HUES48 (cell line): ENCODE data around the gene FXYD1.

Experiments
- H3K27ac ChIP-seq: one replicate; pipeline ENCODE4 v1.7.0; 2013; ENCODE audit warnings: low read depth, low read length, inconsistent platforms
- H3K27me3 ChIP-seq: 2 replicates; pipeline ENCODE4 v1.6.1; 2013; ENCODE audit warnings: mild to moderate bottlenecking, low read length; ENCODE audit not compliant: control insufficient read depth, insufficient read depth
- H3K36me3 ChIP-seq: 2 replicates; pipeline ENCODE4 v1.6.1; 2013; ENCODE audit warnings: low read length; ENCODE audit not compliant: control insufficient read depth, insufficient read depth
- H3K4me1 ChIP-seq: 2 replicates; pipeline ENCODE4 v1.6.1; 2013; ENCODE audit warnings: mild to moderate bottlenecking, low read length; ENCODE audit not compliant: control insufficient read depth, insufficient read depth
- H3K4me3 ChIP-seq: 2 replicates; pipeline ENCODE4 v1.5.1; 2013; ENCODE audit warnings: mild to moderate bottlenecking, low read depth, low read length
- H3K9ac ChIP-seq: 2 replicates; pipeline ENCODE4 v1.6.1; 2013; ENCODE audit warnings: mild to moderate bottlenecking, low read depth, low read length, moderate library complexity
- H3K9me3 ChIP-seq: 2 replicates; pipeline ENCODE4 v1.6.1; 2013; ENCODE audit warnings: low read length; ENCODE audit not compliant: control insufficient read depth, insufficient read depth

The FXYD1 gene

DNA sequence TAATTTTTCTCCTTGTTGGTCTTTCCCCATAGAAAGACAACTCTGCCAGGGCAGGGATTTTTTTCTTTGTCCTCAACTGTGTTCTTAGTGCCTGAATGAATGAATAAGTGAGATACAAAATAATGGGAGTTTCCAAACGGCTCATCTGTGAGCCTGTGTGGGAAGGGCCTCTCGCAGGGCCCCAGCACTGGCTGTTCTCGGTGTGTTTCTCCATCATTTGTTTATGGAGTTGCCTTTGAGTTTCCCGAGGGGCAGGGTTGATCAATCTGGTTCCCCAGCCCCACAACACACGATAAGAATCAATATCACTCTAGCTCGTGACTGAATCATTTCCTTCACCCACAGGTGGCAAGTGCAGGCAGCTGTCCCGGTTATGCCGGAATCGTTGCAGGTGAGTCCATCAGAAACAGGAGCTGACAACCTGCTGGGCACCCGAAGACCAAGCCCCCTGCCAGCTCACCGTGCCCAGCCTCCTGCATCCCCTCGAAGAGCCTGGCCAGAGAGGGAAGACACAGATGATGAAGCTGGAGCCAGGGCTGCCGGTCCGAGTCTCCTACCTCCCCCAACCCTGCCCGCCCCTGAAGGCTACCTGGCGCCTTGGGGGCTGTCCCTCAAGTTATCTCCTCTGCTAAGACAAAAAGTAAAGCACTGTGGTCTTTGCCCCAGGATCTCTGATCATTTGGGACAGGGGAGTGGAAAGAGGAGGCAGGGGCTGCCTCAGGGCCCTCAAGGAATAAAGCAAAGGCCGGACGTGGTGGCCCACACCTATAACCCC, 30.8 kb downstream of the FXYD1 start:
- no peak overlapping the region for H3K9ac ChIP-seq
- H3K4me1 ChIP-seq: no peaks in the 10 kb centered on the region
- peaks cover 48% of the 10 kb centered on the region for H3K36me3 ChIP-seq
- no peak overlapping the region for H3K4me3 ChIP-seq
- H3K9me3 ChIP-seq: 0 out of 2 replicates have a peak, but pooled peaks cover 4% of the 10 kb centered on the region
- H3K27ac ChIP-seq: no peak overlapping the region
- no peaks in the 10 kb centered on the region for H3K27me3 ChIP-seq

DNA sequence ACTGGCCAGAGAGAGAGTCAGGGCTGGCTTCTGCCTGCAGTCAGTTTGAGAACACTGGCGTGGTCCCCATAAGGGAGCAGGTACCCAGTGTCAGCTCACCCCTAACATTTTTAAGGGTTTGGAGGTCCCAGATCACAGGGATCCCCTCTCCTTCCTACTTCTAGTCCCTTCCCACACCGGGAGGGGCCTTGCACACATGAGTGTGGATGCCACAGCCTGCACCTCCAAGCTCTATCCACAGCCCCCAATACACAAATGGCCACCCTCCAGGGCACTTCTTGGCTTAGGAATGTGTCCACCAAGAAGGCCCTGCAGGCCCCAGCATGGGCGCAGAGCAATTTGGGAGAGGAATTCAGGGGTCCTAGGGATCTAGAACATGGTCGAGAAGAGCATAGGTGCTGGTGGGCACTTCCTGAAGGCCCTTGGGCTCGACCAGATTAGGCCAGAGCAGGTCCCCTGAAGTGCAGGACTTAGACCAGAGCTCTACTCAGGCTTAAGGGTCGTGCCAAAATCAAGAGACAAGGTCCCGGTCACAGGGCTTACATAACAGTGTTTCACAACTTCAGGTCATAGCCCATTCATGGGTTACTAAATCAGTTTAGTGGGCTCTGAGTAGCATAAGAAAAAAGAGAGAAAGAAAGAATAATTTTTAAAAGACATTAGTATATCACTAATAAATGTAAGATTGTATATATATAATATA, 31.9 kb downstream of the FXYD1 start:
- peaks cover 37% of the 10 kb centered on the region for H3K36me3 ChIP-seq
- H3K9ac ChIP-seq: no peak overlapping the region
- H3K9me3 ChIP-seq: 0 out of 2 replicates have a peak, but pooled peaks cover 4% of the 10 kb centered on the region
- H3K27ac ChIP-seq: no peak overlapping the region
- H3K27me3 ChIP-seq: no peaks in the 10 kb centered on the region
- no peak overlapping the region for H3K4me3 ChIP-seq
- H3K4me1 ChIP-seq: no peaks in the 10 kb centered on the region

DNA sequence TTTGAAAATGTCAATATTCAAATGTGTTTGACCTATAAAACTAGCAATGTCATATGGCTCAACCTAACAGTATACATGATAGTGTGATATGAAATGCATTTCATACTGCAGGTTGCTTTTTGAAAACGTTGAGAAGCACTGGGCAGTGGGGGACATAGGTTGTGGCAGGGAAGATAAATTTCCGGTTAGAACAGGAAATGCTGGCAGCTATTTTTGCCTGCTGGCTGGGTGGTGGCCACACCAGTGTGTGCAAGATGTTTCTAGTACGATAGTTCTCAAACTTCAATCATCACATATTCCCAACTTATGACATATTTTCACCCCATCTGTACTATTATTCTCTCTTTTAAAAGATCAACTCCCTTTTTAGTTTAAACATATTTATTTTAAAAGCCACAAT, 33.1 kb downstream of the FXYD1 start:
- no peaks in the 10 kb centered on the region for H3K27me3 ChIP-seq

DNA sequence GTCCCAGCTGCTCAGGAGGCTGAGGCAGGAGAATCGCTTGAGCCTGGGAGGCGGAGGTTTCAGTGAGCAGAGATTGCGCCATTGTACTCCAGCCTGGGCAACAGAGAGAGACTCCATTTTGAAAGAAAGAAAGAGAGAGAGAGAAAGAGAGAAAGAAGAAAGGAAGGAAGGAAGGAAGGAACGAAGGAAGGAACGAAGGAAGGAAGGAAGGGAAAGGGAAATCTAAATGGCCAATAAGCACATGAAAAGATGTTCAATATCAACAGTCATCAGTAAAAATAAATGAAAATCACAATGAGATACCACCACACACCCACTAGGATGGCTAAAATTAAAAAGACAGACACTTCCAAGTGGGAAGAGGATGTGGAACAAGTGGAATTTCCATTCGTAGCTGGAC, 35.6 kb downstream of the FXYD1 start:
- Histone ChIP-seq H3K4me3 (no peak overlapping the region), H3K27ac (no peak overlapping the region), H3K27me3 (no peaks in the 10 kb centered on the region), H3K4me1 (no peaks in the 10 kb centered on the region), H3K9ac (no peak overlapping the region), H3K36me3 (0 out of 2 replicates have a peak, but pooled peaks cover 7% of the 10 kb centered on the region), H3K9me3 (no peaks in the 10 kb centered on the region)

More for the DNA sequence above, 33.1 kb downstream of the FXYD1 start:
- Histone ChIP-seq H3K36me3 (peaks cover 24% of the 10 kb centered on the region), H3K4me1 (no peaks in the 10 kb centered on the region), H3K4me3 (no peak overlapping the region), H3K9ac (no peak overlapping the region), H3K27ac (no peak overlapping the region), H3K9me3 (no peaks in the 10 kb centered on the region)

DNA sequence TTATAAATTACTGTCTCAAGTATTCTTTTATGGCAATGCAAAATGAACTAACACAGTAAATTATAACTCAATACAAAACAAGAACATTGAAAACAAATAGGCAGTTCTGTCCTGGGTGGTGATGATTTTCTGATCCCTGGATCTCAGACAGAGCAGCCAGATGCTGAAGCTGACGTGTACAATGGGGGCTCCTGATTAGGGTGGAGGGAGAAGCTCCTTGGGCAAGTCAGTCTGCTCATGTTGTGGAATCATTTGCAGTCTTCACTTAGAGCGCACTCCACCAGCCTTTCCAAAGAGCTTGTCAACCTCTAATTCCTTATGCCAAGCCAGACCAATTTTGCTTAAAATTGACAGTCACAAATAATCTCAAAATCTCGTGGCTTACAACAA, 37.6 kb downstream of the FXYD1 start:
- no peak overlapping the region for H3K9ac ChIP-seq
- H3K9me3 ChIP-seq: no peaks in the 10 kb centered on the region
- no peak overlapping the region for H3K4me3 ChIP-seq
- H3K36me3 ChIP-seq: 0 out of 2 replicates have a peak, but pooled peaks cover 2% of the 10 kb centered on the region
- H3K27ac ChIP-seq: no peak overlapping the region
- no peaks in the 10 kb centered on the region for H3K27me3 ChIP-seq
- H3K4me1 ChIP-seq: no peaks in the 10 kb centered on the region

DNA sequence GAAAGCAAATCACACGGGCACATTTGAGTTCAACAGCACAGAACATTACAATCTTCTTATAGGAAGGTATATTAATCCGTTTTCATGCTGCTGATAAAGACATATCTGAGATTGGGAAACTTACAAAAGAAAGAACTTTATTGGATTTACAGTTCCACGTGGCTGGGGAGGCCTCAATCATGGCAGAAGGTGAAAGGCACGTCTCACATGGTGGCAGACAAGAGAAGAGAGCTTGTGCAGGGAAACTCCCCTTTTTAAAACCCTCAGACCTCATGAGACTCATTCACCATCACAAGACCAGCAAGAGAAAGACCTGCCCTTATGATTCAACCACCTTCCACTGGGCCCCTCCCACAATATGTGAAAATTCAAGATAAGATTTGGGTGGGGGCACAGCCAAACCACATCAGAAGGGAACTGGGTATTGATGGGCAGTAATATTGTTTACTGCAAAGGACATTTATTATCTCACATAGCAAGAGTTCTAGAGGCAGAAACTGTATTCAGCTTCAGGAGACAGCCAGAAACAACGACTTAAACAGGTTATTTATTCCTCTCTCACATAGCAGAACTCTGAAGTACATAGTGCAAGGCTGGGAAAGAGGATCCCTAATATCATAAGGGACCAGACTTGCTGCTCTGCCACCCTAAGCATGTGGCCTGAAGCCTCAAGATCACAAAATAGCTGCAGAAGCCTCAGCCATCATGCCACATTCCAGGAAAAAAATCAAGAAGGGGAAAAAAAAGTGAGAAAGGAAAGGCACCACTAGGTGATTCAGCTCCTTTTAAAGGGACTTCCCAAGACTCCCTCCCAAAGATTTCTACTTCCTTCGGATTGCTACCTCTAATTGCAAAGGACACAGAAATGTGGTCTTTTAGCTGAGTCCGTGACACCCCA, 39.0 kb downstream of the FXYD1 start:
- Histone ChIP-seq H3K4me3 (no peak overlapping the region), H3K27ac (no peak overlapping the region), H3K9me3 (no peaks in the 10 kb centered on the region), H3K36me3 (no peaks in the 10 kb centered on the region), H3K9ac (no peak overlapping the region), H3K4me1 (no peaks in the 10 kb centered on the region), H3K27me3 (no peaks in the 10 kb centered on the region)

DNA sequence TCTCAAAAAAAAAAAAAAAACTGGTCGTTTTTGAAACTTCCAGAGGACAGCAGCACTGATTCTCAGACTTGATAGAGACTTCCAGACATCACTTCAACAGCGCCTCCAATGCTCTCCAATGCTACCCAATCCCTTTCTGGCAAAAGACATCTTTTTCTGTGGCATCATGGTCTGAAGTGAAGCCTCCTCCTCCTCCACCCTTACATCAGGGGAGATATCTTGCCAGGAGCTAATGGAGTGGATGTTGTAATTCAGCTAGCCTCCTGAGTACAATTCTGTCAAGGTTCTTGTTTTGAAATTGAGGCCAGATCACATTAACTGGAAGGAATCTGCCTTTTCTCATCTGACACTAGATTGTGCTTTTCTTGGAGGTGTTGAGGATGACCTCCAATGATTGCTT, 40.1 kb downstream of the FXYD1 start:
- Histone ChIP-seq H3K4me3 (no peak overlapping the region), H3K9me3 (no peaks in the 10 kb centered on the region), H3K27me3 (no peaks in the 10 kb centered on the region), H3K27ac (no peak overlapping the region), H3K9ac (no peak overlapping the region), H3K36me3 (no peaks in the 10 kb centered on the region), H3K4me1 (no peaks in the 10 kb centered on the region)

DNA sequence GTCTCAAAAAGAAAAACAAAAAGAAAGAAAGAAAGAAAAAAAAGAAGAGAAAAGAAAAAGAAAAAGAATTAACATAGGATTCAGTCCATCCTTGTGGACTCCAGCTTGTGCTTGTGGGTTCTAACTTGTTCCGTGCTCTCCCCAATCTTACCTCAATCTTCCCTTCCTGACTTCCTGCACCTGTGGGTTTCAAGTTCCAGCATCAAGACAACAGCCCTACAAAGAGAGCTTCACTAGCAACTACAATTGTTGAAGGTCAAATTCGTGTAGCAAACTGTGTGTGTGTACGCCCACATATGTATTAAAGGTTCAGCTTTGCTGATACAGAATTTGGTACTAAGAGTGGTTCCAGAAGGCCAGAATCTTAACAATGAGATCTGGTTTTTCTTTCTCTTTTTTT, 41.2 kb downstream of the FXYD1 start:
- H3K4me3 ChIP-seq: no peak overlapping the region
- no peaks in the 10 kb centered on the region for H3K9me3 ChIP-seq
- H3K36me3 ChIP-seq: no peaks in the 10 kb centered on the region
- no peak overlapping the region for H3K27ac ChIP-seq
- H3K9ac ChIP-seq: no peak overlapping the region
- H3K27me3 ChIP-seq: no peaks in the 10 kb centered on the region
- no peaks in the 10 kb centered on the region for H3K4me1 ChIP-seq

DNA sequence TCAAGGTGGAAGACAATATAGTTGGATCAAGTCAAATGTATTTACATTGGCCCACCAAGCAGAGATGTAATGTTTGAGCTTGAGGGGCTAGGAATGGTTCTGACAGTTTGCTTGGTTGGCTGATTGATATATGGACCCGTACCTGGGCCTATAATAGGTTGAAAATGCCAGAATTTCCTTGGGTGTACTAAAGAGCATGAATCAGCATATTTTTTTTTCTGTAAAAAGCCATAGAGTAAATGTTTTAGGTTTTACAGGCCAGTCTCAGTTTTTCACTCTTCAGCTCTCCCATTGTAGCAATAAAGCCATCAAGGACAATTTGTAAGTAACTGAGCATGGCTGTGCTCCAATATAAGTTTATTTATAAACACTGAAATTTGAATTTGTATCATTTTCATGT, 42.8 kb downstream of the FXYD1 start:
- H3K9me3 ChIP-seq: no peaks in the 10 kb centered on the region
- H3K4me1 ChIP-seq: no peaks in the 10 kb centered on the region
- H3K9ac ChIP-seq: no peak overlapping the region
- no peak overlapping the region for H3K27ac ChIP-seq
- no peak overlapping the region for H3K4me3 ChIP-seq
- no peaks in the 10 kb centered on the region for H3K27me3 ChIP-seq
- no peaks in the 10 kb centered on the region for H3K36me3 ChIP-seq

DNA sequence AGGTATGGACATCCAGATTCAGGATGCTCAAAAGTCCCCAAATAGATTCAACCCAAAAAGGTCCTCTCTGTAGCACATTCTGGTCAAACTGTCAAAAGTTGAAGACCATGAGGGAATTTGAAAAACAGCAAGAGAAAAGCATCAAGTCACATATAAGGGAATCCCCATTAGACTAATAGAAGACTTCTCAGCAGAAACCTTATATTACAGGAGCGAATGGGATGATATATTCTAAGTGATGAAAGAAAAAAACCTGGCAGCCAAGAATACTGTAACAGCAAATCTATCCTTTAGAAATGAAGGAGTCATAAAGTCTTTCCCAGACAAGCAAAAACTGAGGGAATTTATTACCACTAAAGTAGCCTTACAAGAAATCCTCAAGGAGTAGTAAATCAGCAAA, 45.6 kb downstream of the FXYD1 start:
- Histone ChIP-seq H3K27me3 (no peaks in the 10 kb centered on the region), H3K36me3 (no peaks in the 10 kb centered on the region), H3K4me1 (no peaks in the 10 kb centered on the region), H3K9ac (no peak overlapping the region), H3K9me3 (no peaks in the 10 kb centered on the region), H3K27ac (no peak overlapping the region), H3K4me3 (no peak overlapping the region)
